Astrocyte (in vitro differentiated cells and primary cell): ENCODE measurements around the gene WNT9A.

Experiments
- CTCF ChIP-seq: IDR thresholded peaks from 2 replicates; pipeline ENCODE4 v1.5.1; 2011; ENCODE audit warnings: low read depth, mild to moderate bottlenecking, inconsistent platforms, low read length, moderate library complexity; ENCODE audit not compliant: insufficient read depth
- EZH2 ChIP-seq: IDR thresholded peaks from 2 replicates; pipeline ENCODE4 v1.6.1; 2012; ENCODE audit warnings: mild to moderate bottlenecking, low read length, inconsistent platforms; ENCODE audit not compliant: insufficient read depth

DNA sequence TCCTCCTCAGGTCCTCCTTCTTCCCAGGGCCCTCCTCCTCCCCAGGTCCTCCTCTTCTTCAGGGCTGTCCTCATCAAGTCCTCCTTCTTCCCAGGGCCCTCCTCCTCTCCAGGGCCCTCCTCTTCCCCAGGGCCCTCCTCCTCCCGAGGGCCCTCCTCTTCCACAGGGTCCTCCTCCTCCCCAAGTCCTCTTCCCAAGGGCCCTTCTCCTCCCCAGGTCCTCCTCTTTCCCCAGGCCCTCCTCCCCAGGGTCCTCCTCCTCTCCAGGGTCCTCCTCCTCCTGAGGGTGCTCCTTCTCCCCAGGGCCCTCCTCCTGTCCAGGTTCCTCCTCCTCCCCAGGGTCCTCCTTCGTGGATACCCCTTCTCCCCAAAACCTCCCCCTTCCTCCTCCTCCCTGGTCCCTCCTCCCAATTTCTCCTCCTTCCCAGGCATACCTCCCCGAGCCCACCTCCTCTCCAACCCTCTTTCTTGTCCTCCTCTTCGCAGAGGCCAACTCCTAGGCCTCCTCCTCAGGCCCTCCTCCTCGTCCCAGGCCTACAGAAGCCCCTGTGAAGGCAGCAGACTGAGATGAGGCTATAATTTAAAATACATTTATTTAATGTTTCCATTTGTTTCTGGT is 29.5 kb downstream of the WNT9A start:
- TF ChIP-seq CTCF (no peak), EZH2 (no peak)
